KMS-11 (cell line): ENCODE data around the gene TSPAN5.

Experiments
- H2AFZ ChIP-seq: fragments of 200-600 bp; sonication (generic); 2 replicates; pipeline ENCODE4 v1.6.1; 2016; ENCODE audit warnings: antibody characterized with exemption, mixed run types, low read depth
- H3K27ac ChIP-seq: fragments of 200-600 bp; sonication (generic); 2 replicates; pipeline ENCODE4 v1.6.1; 2016; ENCODE audit warnings: mild to moderate bottlenecking, mixed run types
- H3K27me3 ChIP-seq: fragments of 200-600 bp; sonication (generic); 2 replicates; pipeline ENCODE4 v1.6.1; 2017; ENCODE audit warnings: mild to moderate bottlenecking, low read depth, mixed run types, moderate library complexity; ENCODE audit not compliant: insufficient read depth
- H3K36me3 ChIP-seq: fragments of 200-600 bp; sonication (generic); 2 replicates; pipeline ENCODE4 v1.6.1; 2017; ENCODE audit warnings: mild to moderate bottlenecking, mixed run types; ENCODE audit not compliant: insufficient read depth
- H3K4me1 ChIP-seq: fragments of 200-600 bp; sonication (generic); 2 replicates; pipeline ENCODE4 v1.6.1; 2016; ENCODE audit warnings: mild to moderate bottlenecking, low read depth, mixed run types; ENCODE audit not compliant: poor library complexity, severe bottlenecking
- H3K4me2 ChIP-seq: fragments of 200-600 bp; sonication (generic); 2 replicates; pipeline ENCODE4 v1.7.0; 2016; ENCODE audit warnings: mild to moderate bottlenecking, mixed run types
- H3K4me3 ChIP-seq: fragments of 200-600 bp; sonication (generic); IDR thresholded peaks from 2 replicates; pipeline ENCODE4 v1.6.1; 2017; ENCODE audit warnings: low read depth, low read length, mixed read lengths; ENCODE audit not compliant: insufficient read depth
- H3K79me2 ChIP-seq: fragments of 200-600 bp; sonication (generic); 2 replicates; pipeline ENCODE4 v1.6.1; 2016; ENCODE audit warnings: low read depth, mixed run types; ENCODE audit not compliant: insufficient read depth
- H3K9ac ChIP-seq: fragments of 200-600 bp; sonication (generic); 2 replicates; pipeline ENCODE4 v1.6.1; 2016; ENCODE audit warnings: mild to moderate bottlenecking, mixed run types
- H4K20me1 ChIP-seq: fragments of 200-600 bp; sonication (generic); 2 replicates; pipeline ENCODE4 v1.6.1; 2016; ENCODE audit warnings: mild to moderate bottlenecking, mixed run types; ENCODE audit not compliant: insufficient read depth
- TF ChIP-seq, protein P1 (sequence below): fragments of 200-600 bp; sonication (generic); conservative IDR thresholded peaks from 2 replicates; pipeline ENCODE4 v1.6.1; 2017; ENCODE audit warnings: low read depth, mild to moderate bottlenecking, antibody characterized with exemption, low read length, moderate library complexity, mixed read lengths

The TSPAN5 gene

DNA sequence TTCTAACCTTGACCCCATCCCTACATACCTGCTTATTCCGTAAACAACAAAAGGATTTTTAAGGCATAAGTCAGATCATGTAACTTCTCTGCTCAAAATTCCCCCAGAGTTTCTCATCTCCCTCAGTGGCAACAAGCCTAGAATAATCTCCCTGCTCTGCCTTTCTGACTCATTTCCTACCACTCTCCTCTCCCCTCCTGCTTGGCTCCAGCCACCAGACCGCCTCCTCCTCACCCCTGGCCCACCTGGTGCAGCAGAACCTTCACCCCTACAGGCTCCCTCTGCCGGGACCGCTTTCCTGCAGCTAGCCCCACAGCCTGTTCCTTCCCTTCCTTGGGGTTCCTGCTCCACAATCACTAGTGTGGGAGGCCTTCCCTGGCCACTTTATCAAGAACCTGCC is 32.1 kb downstream of the TSPAN5 start:
- no peak overlapping the region for H2AFZ ChIP-seq
- TF ChIP-seq, protein P1, sequence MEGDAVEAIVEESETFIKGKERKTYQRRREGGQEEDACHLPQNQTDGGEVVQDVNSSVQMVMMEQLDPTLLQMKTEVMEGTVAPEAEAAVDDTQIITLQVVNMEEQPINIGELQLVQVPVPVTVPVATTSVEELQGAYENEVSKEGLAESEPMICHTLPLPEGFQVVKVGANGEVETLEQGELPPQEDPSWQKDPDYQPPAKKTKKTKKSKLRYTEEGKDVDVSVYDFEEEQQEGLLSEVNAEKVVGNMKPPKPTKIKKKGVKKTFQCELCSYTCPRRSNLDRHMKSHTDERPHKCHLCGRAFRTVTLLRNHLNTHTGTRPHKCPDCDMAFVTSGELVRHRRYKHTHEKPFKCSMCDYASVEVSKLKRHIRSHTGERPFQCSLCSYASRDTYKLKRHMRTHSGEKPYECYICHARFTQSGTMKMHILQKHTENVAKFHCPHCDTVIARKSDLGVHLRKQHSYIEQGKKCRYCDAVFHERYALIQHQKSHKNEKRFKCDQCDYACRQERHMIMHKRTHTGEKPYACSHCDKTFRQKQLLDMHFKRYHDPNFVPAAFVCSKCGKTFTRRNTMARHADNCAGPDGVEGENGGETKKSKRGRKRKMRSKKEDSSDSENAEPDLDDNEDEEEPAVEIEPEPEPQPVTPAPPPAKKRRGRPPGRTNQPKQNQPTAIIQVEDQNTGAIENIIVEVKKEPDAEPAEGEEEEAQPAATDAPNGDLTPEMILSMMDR: no peak
- no peaks in the 10 kb centered on the region for H3K27me3 ChIP-seq
- no peaks in the 10 kb centered on the region for H3K4me1 ChIP-seq
- no peak overlapping the region for H3K4me3 ChIP-seq
- H3K36me3 ChIP-seq: no peaks in the 10 kb centered on the region
- no peaks in the 10 kb centered on the region; the same call in 1 of the 2 replicates for H3K79me2 ChIP-seq
- H4K20me1 ChIP-seq: no peaks in the 10 kb centered on the region
- no peak overlapping the region for H3K9ac ChIP-seq
- no peak overlapping the region for H3K27ac ChIP-seq
- no peak overlapping the region for H3K4me2 ChIP-seq

DNA sequence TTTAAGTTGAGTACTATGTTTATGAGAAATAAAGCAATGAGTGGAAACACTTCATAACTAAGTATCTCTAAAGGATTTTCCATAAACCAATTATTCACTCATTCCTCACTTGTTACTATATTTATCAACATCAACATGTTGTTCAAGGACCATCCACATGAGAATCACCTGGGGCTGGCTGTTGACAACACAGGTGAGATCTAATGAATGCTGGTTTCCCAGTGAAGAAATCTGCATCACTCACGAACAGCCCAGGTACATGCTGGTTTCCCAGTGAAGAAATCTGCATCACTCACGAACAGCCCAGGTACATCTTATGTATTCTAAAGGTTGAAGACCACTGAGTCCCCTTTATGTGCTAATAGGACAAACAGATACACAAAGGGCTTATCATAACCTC is 32.5 kb downstream of the TSPAN5 start:
- H3K4me2 ChIP-seq: no peak overlapping the region
- no peak overlapping the region for H2AFZ ChIP-seq
- no peaks in the 10 kb centered on the region for H3K36me3 ChIP-seq
- no peaks in the 10 kb centered on the region for H4K20me1 ChIP-seq
- no peaks in the 10 kb centered on the region for H3K27me3 ChIP-seq
- no peak overlapping the region for H3K4me3 ChIP-seq
- TF ChIP-seq, protein P1: no peak
- no peaks in the 10 kb centered on the region; the same call in 1 of the 2 replicates for H3K79me2 ChIP-seq
- no peak overlapping the region for H3K27ac ChIP-seq
- H3K4me1 ChIP-seq: no peaks in the 10 kb centered on the region
- no peak overlapping the region for H3K9ac ChIP-seq

DNA sequence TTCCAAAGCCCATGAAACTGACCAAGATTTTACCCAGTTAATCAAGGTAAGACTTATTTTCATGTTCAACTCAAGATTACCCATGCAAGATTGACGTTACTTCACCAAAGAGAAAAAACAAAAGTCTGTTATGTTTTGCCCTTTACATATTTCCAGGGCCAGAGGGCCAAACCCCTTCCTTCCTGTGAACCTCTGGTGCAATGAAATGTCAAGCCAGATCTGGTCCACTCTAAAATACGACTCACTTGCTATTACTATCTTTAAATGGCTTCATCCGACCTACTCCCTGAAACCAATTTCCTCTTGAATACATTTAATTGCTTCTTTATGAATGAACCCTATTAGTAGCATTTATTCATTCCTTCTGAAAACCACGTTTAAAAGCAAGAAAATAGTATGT is 33.0 kb downstream of the TSPAN5 start:
- no peak overlapping the region for H3K4me3 ChIP-seq
- no peaks in the 10 kb centered on the region for H4K20me1 ChIP-seq
- no peak overlapping the region for H3K9ac ChIP-seq
- H3K27me3 ChIP-seq: no peaks in the 10 kb centered on the region
- H3K36me3 ChIP-seq: no peaks in the 10 kb centered on the region
- H3K4me2 ChIP-seq: no peak overlapping the region
- H3K79me2 ChIP-seq: no peaks in the 10 kb centered on the region; the same call in 1 of the 2 replicates
- TF ChIP-seq, protein P1: no peak
- H2AFZ ChIP-seq: no peak overlapping the region
- H3K4me1 ChIP-seq: no peaks in the 10 kb centered on the region
- H3K27ac ChIP-seq: no peak overlapping the region

DNA sequence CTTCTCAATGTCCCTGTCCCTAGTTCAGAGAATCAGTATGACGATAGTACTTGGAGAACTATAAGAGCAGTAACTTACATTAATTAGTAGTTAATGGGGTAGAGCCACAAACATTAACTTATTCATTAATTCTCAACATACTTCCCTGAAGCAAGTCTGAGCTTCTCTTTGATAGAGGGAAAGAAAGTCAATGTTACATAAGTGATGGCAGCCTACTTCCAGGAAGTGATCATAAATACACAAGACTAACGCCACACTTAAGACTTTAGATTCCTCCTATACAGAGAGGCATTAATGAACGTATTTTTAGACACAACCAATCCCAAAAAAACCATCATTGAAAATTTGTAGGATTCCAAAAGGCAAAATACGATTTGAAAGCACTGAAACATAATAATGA is 33.8 kb downstream of the TSPAN5 start:
- no peak overlapping the region for H2AFZ ChIP-seq
- H3K9ac ChIP-seq: no peak overlapping the region
- no peak overlapping the region for H3K4me3 ChIP-seq
- H3K4me2 ChIP-seq: no peak overlapping the region
- no peaks in the 10 kb centered on the region for H3K27me3 ChIP-seq
- H3K27ac ChIP-seq: no peak overlapping the region
- TF ChIP-seq, protein P1: no peak
- H3K79me2 ChIP-seq: no peaks in the 10 kb centered on the region; the same call in 1 of the 2 replicates
- no peaks in the 10 kb centered on the region for H3K36me3 ChIP-seq
- no peaks in the 10 kb centered on the region for H3K4me1 ChIP-seq
- no peaks in the 10 kb centered on the region for H4K20me1 ChIP-seq
